HG02588 (cell line): ENCODE measurements around the gene GATAD2A.

Experiments used
- ATAC-seq: cut with Tn5 transposase; IDR thresholded peaks from one replicate; pipeline ENCODE4 v1.9.1; 2021; ENCODE audit warnings: mild to moderate bottlenecking, moderate library complexity; ENCODE audit not compliant: unreplicated experiment

Gene GATAD2A

DNA sequence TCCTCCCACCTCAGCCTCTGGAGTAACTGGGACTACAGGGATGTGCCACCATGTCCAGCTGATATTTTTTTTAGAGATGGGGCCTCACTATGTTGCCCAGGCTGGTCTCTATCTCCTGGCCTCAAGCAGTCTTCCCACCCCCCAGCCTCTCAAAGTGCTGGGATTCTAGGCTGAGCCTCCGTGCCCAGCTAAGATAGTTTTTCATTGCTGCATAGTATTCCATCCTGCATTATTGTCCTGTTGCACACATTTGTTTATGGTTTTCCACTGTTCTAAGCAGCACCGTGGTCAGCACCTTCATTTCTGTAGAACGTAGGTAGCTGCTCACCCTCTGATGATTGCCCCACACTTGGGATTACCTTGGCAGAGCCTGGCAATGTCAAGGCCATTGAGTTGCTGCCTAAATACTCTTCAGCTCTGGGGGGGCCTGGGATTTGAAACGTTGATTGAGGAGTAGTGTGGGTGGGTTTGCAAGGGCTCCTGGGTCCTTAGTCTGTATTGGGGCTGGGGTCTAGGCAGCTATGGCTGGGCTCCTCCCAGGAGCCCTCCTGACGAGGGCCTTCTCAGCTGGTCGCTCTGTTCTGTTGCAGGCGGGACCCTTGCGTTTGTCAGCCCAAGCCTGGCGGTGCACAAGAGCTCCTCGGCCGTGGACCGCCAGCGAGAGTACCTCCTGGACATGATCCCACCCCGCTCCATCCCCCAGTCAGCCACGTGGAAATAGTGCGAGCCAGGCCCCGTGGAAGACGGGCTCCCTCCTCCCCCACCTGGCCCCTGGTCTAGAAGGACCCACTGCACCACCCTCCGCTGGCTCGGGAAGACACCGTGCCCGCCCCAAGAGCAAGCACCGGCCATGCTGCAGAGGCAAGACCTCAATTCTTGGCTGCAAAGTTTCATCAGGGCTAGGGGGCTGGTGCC lies 99.5 kb downstream of the GATAD2A start:
- ATAC-seq, result no peak

DNA sequence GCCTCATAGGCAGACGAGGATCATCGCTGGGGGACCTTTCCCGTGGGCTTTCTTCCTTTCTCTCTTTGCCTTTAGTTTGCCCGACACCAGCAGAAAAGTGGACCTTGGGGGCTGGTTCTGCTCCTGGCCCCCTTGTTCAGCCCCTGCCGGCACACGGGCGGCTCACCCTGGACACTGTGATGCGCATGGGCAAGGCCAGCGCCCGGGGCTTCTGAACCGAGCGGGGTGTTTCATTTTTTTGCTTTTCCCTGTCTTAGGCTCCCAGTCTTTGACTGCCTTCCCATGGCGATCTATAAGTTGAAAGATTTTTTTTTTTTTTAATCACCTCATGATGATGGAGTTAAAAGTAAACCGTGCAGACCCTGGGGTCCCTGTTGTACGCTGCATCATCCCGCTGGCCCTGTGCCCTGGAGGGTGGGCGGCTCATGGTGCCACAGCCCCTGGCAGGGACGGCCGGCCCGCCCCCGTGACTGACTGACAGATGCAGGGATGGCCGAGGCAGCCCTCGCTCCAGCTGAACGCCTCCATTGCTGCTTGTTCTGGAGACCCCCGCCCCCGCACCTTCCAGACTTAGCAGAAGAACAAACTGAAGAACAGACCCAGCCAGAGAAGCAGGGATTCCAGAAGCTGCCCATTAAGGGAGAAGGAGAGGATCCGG lies 100.3 kb downstream of the GATAD2A start:
- no peak for ATAC-seq

DNA sequence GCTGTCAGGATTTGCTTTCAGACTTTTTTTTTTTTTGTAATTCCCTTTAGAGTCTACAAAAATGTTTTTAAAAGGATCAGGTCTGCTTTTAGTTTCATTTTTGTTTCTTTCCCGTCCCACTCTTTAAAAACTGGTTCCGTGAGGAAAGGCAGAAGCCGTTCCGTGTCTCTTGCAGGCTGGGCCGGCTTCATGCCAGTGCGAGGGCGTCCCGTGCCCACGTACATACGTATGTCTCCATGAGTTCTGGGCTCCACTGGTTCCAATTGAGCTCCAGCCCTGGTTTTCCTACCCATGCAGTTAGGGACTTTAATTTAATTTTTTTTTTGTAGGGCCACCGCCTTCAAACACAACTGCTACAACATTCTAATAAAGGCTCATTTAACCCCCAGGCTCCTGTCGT lies 101.1 kb downstream of the GATAD2A start:
- no peak for ATAC-seq

DNA sequence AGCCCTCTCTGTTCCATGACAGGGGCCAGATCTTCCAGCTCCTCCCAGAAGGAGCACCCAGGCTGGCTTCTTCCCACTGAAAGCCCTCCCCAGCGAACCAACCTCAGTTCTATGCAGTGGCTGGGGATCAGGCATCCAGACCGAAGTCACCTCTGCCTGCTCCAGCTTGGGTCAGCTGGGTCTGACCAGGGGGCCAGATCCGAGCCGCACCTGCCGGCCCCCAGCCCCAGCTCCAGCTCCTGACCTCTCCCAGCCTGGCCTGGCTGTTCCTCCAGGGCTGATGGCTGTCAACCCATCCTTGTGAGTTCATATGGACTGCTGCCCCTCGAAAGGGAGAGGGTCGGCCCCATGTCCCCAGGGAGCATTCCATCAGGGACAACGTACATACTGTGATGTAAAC lies 101.9 kb downstream of the GATAD2A start:
- ATAC-seq, result no peak

DNA sequence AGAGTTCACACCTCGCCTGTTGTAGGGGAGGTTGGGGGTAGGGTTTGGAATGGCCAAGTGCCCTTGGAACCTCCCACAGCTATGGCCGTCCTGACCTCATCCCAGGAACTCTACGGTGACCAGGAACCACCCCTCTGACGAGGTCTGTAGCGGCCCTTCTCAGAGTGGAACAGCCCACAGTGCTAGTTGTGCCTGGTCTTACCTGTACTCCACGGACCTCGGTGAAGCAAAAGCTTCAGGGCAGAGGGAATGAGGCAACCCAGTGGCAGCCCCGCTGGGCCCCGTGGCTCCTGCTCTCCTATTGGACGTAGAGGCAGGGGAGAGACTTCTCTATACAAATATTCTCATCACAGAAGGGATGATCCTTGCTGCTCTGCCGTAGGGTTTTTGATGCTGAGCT lies 102.7 kb downstream of the GATAD2A start:
- no peak for ATAC-seq

DNA sequence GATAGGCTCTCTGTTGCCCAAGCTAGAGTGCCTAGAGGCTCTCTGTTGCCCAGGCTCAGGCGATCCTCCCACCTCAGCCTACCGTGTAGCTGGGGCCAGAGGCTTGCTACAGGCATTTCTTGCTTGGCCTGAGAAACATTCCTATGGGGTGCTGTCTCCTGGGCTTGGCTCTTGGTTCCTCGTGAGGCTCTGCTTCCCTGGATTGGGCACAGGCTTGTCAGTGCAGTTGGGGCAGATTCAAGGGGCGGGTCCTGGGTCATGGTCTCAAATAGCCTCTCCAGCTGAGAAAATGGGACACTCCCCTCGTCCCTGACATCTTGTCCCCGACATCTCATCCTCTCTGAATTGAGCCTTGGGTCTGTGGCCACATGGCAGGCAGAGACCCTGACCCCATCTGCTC lies 105.0 kb downstream of the GATAD2A start:
- ATAC-seq, result no peak

DNA sequence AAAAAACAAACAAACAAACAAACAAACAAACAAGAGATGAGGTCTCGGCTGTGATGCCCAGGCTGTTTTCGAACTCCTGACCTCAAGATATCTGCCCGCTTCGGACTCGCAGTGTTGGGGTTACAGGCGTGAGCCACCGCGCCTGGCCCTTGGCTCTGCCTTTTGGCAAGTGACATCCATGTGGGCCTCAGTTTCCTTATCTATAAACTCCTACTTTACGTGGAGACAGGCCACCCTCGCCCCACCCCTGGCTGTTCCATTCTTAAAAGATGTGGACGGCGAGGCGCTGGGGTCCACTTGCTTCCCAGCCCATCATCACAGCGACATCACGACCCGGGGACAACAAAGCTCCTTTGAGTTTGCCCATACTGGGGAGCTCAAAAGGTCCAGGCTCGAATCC lies 108.2 kb downstream of the GATAD2A start:
- no peak for ATAC-seq

DNA sequence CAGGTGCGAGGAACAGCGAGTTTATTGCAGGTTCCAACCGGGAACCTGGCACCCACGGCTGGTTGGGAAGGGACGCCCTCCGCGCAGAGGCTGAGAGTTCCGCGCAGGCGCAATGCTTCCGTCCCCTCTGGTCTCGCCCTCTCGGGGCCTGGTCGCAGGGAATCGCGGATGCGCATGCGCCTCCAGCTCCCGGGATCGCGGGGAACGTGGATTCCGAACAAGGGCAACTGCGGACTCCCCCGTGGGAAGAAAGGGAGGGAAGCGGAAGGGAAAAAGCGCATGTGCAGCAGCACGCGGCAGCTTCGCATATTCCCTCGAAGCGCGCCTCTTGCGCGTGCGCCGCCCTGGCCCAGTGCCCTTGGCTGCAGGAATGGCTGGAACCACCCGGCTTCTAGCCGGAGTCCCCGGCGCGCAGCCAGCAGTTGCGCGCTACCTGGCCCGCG lies 108.8 kb downstream of the GATAD2A start:
- no peak for ATAC-seq

DNA sequence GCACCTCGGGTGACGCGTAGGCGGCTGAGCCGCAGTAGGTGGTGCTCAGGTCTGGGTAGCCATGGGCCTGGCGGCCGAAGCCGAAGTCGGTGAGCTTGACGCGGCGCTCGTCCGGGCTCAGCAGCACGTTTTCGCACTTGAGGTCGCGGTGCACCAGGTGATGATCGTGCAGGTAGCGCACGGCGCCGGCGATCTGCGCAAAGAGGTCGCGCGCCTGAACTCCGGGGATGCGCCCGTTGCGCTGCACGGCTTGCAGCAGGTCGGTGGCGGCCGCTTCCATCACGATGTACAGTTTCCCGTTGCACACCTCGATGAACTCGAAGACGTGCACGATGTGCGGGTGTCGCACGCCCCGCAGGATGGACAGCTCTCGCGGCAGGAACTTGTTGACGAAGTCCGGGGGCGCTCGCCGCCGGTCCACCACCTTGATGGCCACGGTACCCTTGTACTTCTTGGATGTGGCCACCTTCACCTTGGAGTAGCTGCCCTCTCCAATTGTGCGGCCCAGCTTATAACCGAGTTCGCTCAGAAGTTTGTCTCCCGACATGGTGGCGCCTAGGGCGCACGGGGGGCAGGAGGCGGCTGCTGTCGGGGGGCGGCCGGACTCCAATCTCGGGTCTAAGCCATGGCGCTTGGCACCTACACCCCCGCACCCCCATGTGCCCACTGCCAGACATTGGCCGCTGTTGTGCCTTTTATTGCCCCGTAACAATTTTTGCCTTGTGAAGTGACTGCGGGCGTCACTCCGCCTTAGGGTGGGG lies 109.6 kb downstream of the GATAD2A start, which contains the start of gene TSSK6:
TSSK6 (minus strand) TSS at position 668 of the 761 bp plus-strand sequence; CDS start at position 547, 121 bp downstream.
- ATAC-seq, result no peak

DNA sequence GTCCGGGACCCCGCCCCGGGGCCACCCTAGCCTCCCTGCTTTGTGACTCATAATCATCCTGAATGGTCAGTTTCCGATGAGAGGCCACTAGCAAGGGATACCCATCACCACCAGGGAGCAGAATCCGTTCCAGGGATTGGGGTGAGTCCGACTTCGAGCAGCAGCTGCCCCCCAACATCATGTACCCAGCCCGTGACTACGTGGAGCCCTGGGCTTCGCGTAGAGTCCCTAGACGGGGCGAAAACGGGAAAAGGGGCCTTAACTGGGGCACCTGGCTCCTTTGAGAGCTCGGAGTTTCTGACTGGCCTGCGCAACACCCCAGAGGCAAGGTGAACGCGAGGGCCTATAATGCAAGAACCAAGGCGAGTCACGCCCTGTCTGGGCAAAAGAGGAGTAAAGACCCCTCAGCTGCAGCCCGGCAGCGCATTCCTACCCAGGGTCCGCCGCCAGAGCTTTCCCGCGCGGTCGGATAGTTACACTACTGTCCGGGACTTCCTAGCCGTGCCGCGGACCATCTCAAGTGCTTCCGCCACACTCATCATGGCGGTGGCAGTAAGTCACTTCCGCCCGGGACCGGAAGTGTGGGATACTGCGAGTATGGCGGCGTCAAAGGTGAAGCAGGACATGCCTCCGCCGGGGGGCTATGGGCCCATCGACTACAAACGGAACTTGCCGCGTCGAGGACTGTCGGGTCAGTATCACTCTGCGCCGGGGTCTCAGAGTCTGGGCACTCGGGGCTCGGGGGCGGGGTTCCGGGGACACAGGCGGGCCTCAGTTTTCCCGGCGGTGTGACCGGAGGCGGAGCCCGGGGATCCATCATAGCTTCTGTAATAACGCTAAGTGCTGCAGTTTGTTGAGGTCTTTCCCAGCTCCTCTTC lies 110.4 kb downstream of the GATAD2A start, which contains the start of gene NDUFA13:
NDUFA13 (plus strand) TSS at position 584 of the 878 bp plus-strand sequence; CDS start at position 598, 14 bp downstream.
- ATAC-seq, result peak; percentile 87

DNA sequence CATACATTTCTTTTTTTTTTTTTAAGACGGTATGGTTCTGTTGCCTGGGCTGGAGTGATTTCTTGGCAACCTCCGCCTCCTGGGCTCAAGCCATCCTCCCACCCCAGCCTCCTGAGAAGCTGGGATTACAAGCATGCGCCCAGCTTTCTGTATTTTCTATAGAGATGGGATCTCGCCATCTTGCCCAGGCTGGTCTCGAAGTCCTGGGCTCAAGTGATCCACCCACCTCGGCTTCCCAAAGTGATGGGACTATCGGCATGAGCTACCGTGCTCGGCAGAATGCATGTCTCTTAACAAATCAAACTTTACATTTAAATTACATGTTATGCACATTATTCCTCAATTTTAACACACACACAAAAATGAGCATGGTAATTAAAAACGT lies 111.8 kb downstream of the GATAD2A start:
- no peak for ATAC-seq

DNA sequence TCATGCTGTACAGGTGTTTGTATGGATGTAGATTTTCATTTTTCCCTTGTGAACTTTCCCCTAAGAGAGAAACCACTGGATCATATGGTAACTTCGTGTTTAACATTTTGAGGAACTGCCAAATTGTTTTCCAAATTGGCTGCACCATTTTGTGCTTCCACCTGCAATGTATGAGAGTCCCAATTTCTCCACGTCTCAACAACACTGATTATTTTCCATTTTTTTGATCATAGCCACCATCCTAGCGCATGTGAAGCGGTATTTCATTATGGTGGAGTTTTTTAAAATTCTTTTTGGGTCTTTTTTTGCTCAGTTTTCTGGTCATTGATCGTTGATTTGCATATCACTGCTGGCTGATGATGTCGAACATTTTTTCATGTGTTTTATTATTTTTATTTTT lies 115.5 kb downstream of the GATAD2A start:
- no peak for ATAC-seq

DNA sequence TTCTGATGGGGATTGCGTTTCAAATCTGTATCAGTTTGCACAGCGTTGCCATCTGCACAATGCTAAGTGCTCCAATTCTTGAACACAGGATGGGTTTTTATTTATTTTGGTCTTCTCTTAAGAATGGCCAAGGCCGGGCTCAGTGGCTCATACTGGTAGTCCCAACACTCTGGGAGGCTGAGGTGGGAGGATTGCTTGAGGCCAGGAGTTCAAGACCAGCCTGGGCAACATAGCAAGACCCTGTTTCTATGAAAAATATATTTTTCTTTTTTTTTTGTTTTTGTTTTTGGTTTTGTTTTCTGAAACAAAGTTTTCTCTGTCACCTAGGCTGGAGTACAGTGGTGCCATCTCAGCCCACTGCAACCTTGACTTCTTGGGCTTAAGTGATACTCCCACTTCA lies 117.7 kb downstream of the GATAD2A start:
- no peak for ATAC-seq

DNA sequence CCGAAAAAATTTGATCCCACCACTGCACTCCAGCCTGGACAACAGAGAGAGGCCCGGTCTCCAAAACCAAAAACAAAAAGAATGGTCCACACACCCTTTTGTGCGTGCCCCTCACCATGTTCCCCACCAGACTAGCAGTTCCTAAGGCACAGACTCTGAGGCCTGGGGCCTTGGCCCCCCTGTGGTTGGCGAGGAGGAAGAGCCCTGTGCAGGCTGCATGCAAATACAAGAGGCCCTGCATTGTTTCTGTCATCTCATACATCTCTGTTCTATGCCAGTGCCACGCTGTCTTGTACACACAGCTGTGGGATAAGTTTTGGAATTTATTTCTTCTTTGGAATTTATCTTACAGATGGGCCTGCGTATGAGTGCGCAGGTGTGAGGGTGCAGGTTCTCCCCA lies 118.6 kb downstream of the GATAD2A start:
- ATAC-seq, result no peak

DNA sequence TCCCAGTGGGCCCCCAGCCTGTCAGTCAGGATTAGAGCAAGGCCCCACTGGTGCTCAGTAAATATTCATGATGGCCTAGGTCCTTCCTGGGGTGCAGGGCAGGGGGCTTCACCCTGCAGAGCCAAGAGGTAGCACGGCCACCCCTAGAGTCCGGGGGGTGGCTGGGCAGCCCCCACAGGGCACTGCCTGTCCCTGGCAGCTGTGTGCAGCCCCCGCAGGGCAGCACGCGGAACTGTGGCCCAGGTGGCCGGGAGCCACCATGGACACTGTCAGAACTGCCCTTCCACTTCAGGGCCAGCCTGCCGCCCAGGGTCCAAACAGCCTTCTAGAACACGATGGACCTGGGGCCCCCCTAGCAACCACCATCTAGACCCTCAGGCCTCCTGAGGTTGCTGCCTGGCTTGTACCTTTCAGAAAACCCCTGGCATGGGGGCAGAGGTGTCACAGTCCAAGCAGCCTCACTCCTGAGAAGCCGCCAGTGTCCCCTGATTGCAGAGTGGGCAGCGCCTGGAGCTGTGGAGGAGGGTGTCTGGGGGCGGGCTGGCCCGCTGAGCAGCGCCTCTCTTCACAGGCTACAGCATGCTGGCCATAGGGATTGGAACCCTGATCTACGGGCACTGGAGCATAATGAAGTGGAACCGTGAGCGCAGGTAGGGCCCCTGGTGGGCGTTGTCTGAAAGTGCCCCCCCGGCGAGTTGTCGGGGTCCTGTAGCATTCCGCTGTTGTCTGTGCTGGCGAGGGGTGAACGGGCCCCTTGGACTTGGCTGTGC lies 120.3 kb downstream of the GATAD2A start:
- ATAC-seq, result no peak

DNA sequence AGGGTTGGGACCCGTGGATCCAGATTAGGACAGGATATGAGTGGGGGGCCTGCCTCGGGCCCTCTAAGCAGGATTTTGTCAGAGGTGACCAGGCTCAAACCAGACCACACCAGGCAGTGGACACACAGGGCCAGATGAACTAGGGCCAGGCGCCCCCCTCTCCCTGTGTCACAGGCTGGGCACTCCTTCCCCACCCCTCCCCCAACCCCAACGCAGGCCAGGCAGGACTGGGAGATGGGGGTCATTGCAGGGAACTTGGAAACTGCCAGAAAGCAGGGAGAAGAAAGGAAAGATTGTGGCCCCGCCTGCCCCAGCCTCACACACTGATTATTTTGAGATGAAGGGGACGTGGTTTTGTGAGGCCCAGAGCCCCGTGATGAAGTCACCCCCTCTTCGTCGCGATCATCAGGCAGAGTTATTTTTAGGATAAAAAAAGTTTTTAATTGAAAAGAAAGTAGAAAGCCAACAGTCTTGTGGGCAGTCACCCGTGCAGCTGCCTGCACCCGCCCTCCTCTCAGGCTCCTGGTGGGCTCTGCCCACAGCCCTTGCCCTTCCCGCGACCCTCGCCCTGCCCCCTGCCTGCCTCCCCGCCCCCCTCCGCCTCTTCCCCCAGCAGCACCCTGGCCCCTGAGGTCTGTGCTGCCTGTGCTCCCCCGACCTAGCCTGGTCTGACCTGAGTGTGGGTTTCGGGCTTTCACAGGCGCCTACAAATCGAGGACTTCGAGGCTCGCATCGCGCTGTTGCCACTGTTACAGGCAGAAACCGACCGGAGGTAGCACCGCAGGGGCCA lies 121.3 kb downstream of the GATAD2A start:
- no peak for ATAC-seq

DNA sequence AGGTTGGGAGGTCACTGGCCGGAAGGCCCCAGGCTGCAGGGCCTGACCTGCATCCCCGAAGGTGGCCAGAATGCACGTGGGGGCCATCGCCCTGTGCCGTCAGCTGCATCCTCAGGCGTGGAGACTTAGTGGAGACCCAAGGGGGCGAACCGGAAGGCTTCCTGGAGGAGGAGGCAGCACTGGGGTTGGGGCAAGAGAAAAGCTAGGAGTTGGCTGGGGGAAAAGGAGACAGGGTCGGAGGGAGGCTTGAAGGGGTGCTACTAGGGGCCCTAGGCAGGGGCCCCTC lies 121.8 kb downstream of the GATAD2A start:
- no peak for ATAC-seq

DNA sequence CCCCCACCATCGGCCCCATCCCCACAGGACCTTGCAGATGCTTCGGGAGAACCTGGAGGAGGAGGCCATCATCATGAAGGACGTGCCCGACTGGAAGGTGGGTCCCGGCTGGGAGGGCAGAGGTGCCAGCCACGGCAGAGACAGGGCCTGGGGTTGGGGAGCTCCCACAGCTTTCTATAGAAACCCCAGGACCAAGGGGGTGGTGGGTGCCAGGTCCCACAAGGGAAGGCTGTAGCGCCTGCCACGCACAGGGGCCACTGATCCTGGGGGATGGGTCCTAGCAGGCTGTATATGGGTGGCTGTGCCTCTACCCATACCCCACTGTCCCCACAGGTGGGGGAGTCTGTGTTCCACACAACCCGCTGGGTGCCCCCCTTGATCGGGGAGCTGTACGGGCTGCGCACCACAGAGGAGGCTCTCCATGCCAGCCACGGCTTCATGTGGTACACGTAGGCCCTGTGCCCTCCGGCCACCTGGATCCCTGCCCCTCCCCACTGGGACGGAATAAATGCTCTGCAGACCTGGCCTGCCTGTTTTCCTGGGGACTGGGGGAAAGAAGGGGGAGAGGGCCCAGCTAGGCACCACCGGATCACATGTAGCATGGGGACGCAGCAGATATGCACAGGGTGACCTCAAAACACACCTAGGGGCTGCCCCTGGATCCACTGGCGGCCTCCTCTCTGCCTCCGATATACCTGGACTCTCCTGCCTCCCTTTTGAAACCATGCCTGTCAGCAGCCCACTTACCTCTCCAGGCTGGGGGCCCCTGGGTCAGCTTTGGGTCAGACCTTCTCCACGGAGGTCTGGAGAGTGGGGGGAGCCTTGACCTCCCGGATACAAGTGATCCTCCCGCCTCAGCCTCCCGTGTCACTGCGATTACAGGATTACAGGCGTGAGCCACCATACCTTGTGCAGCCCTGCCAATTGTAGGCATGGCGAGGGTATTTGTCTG lies 122.5 kb downstream of the GATAD2A start:
- ATAC-seq, result no peak
